ENCODE results near the gene CPEB4.

DNA sequence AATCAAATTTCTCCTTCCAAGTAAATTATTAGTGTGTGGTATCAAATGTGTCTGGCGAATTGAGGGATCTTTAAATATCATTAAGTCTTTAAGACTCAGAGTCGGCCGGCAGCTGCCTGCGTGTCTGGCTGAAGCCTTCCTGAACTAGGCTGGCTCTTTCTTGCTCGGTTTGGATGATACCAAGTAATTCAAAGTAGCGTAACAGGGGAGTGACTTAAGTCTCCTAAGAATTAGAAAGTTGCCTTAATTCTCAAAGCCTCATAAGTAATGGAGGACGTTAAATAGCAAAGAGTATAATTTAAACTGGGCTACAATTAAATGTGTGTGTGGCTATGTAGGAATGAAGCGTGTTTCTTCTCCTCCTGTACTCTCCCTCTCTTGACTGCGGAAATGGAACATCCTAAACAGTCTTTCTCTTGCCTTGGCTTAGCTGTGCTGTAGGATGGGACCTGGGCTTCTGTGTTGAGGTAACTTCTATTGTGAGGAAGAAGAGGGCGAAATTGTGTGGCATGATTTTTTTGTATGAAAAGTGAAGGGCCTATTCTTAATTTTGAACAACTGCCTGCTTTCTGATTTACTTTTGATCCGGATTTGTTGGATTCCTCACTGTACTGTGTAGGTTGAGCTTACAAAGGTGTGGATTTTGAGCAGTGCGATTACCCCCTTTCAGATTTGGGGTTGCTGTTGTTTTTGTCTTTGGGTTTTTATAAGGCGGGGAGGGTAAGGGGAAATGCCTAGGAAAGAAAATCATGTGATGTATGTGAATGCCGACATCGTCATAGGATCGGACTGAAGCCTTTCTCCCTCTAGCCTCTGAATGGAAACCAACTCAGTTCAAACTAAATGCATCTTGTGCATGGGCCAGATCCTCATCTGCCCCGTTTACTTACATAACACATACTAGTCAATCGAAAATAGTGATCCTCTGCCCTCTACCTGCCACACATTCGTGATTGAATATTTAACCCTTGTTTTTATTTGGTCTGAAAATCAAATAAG, 29.9 kb downstream of the CPEB4 start:
- TF ChIP-seq POLR2AphosphoS5 (IDR thresholded peaks at IDR 0.05; ENCODE audit: low read depth, low read length): peak; percentile 97
- peak; percentile 91; the same call in 1 of the 2 replicates for TF ChIP-seq TAF1 (IDR thresholded peaks at IDR 0.05; ENCODE audit: borderline replicate concordance, insufficient read depth, low read length)
- no peak for TF ChIP-seq SIN3A (IDR thresholded peaks at IDR 0.05; ENCODE audit: borderline replicate concordance, insufficient read depth, low read length)
- no peak for TF ChIP-seq REST (IDR thresholded peaks at IDR 0.05; ENCODE audit: insufficient read depth in 1 of 2, low read depth in 2 of 2, low read length in 2 of 2)
- no peak for TF ChIP-seq FOXP2 (optimal IDR thresholded peaks at IDR 0.05; ENCODE audit: borderline replicate concordance, extremely low read depth, extremely low read length, insufficient read depth)

Measured in PFSK-1 (cell line).